ENCODE data around the gene CBY2. TPM values are rescaled to one million over a fixed set of nuclear protein-coding genes. Genes with fewer than 3 reads are reported as not detected.
A peak's percentile ranks its signal among the peaks of the same experiment; 100 is the strongest.

CBY2 gene, protein sequence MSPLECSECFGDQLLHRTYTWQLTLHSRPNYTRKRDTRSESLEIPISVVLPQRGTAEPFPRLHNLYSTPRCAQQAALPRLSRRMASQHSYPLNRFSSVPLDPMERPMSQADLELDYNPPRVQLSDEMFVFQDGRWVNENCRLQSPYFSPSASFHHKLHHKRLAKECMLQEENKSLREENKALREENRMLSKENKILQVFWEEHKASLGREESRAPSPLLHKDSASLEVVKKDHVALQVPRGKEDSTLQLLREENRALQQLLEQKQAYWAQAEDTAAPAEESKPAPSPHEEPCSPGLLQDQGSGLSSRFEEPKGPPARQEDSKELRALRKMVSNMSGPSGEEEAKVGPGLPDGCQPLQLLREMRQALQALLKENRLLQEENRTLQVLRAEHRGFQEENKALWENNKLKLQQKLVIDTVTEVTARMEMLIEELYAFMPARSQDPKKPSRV
- total RNA-seq (2021; ENCODE audit: unreplicated experiment) = not detected
- polyA plus RNA-seq (2012) = not detected in 2 replicates
- not detected for Bru-seq, nascent RNA
- not detected for BruChase-seq, experiment 1, labeled RNA remaining after a 6-hour chase
- percentile 8 among the genes with signal in this experiment for BruChase-seq, experiment 2, labeled RNA remaining after a 2-hour chase
- long read RNA-seq = 0 reads

DNA sequence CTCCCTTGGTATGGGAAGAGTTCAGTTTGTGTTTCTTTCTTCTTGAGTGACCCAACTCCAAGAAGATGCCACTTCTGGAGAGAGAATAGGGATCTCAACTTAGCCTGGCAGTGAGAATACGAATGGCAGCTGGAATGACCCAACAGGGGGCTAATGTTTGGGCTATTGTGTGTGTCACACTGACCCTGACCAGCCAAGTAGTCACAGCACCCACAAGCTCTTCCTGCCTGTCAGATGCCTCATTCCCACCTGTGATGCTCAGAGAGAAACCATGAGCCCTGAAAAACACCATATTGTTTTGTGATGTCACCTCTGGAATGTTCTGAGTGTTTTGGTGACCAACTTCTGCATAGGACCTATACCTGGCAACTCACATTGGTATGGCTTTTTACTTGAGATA is at the start of gene CBY2:
Gene CBY2, plus strand, starts transcription at position 233 of the 400 bp plus-strand sequence. Its CDS starts 71 bp downstream, at position 304.
- Histone ChIP-seq H3K4me3 (replicated peaks in 1 of 2; ENCODE audit: low read depth in 1 of 2, low read length in 2 of 2) (no peak within 1 kb of the TSS), H4K20me1 (ENCODE audit: insufficient read depth) (no peaks in the 10 kb centered on the region), H3K27ac (ENCODE audit: low read depth, low read length) (no peak within 1 kb of the TSS), H3K4me1 (ENCODE audit: control insufficient read depth in 1 of 2, insufficient read depth in 2 of 2, low read length in 2 of 2) (no peaks in the 10 kb centered on the region), H2AFZ (ENCODE audit: low read depth, low read length, poor library complexity, severe bottlenecking) (no peak within 1 kb of the TSS), H3K9me3 (ENCODE audit: control insufficient read depth in 1 of 2, insufficient read depth in 1 of 2, low read depth in 1 of 2, low read length in 2 of 2) (no peaks in the 10 kb centered on the region), H3K27me3 (ENCODE audit: insufficient read depth, low read length) (peaks cover 74% of the 10 kb centered on the region), H3K4me2 (ENCODE audit: low read length) (no peak within 1 kb of the TSS), H3K36me3 (ENCODE audit: control insufficient read depth in 1 of 2, insufficient read depth in 2 of 2, low read length in 2 of 2) (no peaks in the 10 kb centered on the region; a peak in 1 of 4 replicates), H3K79me2 (ENCODE audit: insufficient read depth, low read length) (no peaks in the 10 kb centered on the region), H3K9me2 (ENCODE audit: insufficient read depth) (no peaks in the 10 kb centered on the region), H3K9ac (ENCODE audit: low read length) (no peak within 1 kb of the TSS)
- RAD21 ChIA-PET (ENCODE audit: low non-redundant PET in 1 of 2, low total read pairs in 2 of 2, uncharacterized antibody in 2 of 2, unreplicated experiment in 2 of 2) = no interaction called here
- BruUV-seq (replicated peaks) = no TSS peak
- CTCF ChIA-PET = interaction anchor here (1.2 kb wide), 1 partner anchor 105 kb away, joined by 3 read pairs; no protein-coding TSS in a partner anchor
- DNase-seq (ENCODE audit: low read depth, low spot score) = no peak
- no peak for TF ChIP-seq ELF1 (IDR thresholded peaks at IDR 0.05; ENCODE audit: borderline replicate concordance, low read depth)
- TF ChIP-seq RAD21 (IDR thresholded peaks at IDR 0.05; ENCODE audit: low read depth) = no peak
- POLR2A ChIA-PET = no interaction called here
- no peak for ATAC-seq
- intact Hi-C loops (cut with micrococcal nuclease) = no loop called here

DNA sequence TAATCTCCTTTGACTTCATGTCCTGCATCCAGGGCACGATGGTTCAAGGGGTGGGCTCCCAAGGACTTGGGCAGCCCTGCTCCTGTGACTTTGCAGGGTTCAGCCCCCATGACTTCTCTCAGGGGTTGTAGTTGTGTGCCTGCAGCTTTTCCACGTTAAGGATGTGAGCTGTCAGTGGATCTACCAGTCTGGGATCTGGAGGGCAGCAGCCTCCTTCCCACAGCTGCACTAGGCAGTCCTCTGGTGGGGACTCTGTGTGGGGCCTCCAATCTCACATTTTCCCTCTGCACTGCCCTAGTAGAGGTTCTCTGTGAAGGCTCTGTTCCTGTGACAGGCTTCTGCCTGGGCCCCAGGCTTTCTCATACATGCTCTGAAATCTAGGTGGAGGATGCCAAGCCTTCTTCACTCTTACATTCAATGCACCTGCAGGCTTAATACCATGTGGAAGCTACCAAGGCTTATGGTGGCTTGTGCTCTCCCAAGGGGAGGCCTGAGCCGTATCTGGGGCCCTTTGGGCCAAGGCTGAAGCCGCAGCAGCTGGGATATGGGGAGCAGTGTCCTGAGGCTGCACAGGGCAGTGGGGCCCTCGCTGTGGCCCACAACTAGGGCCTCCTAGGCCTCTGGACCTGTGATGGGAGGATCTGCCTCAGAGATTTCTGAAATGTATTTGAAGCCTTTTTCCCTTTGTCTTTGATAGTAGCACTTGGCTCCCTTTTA is 47.3 kb upstream of the CBY2 start:
- ChIA-PET CTCF (no interaction called here), POLR2A (no interaction called here), RAD21 (ENCODE audit: low non-redundant PET in 1 of 2, low total read pairs in 2 of 2, uncharacterized antibody in 2 of 2, unreplicated experiment in 2 of 2) (no interaction called here)
- intact Hi-C loops (cut with micrococcal nuclease) = no loop called here
- Histone ChIP-seq H3K4me1 (ENCODE audit: control insufficient read depth in 1 of 2, insufficient read depth in 2 of 2, low read length in 2 of 2) (peaks cover 0 to 3% of the 10 kb centered on the region in 2 experiments; a peak in 1 of 4 replicates), H3K9me3 (ENCODE audit: control insufficient read depth in 1 of 2, insufficient read depth in 1 of 2, low read depth in 1 of 2, low read length in 2 of 2) (no peaks in the 10 kb centered on the region), H3K4me2 (ENCODE audit: low read length) (no peak overlapping the region), H3K79me2 (ENCODE audit: insufficient read depth, low read length) (no peaks in the 10 kb centered on the region), H3K36me3 (ENCODE audit: control insufficient read depth in 1 of 2, insufficient read depth in 2 of 2, low read length in 2 of 2) (no peaks in the 10 kb centered on the region), H2AFZ (ENCODE audit: low read depth, low read length, poor library complexity, severe bottlenecking) (no peak overlapping the region), H3K9me2 (ENCODE audit: insufficient read depth) (no peaks in the 10 kb centered on the region), H3K4me3 (replicated peaks in 1 of 2; ENCODE audit: low read depth in 1 of 2, low read length in 2 of 2) (no peak overlapping the region), H3K9ac (ENCODE audit: low read length) (no peak overlapping the region), H3K27me3 (ENCODE audit: insufficient read depth, low read length) (no peaks in the 10 kb centered on the region), H4K20me1 (ENCODE audit: insufficient read depth) (no peaks in the 10 kb centered on the region), H3K27ac (ENCODE audit: low read depth, low read length) (no peak overlapping the region)
- DNase-seq (ENCODE audit: low read depth, low spot score) (no peak), ATAC-seq (no peak)
- no TSS peak for BruUV-seq (replicated peaks)
- TF ChIP-seq, protein P1, sequence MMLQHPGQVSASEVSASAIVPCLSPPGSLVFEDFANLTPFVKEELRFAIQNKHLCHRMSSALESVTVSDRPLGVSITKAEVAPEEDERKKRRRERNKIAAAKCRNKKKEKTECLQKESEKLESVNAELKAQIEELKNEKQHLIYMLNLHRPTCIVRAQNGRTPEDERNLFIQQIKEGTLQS (IDR thresholded peaks at IDR 0.05) = no peak

Data from HCT116 (cell line).